ENCODE data around the gene WDSUB1. TPM values are rescaled to one million over a fixed set of nuclear protein-coding genes. Genes with fewer than 3 reads are reported as not detected.

WDSUB1 gene
- total RNA-seq, 1 experiment from 2014 or later: 16.5 TPM

DNA sequence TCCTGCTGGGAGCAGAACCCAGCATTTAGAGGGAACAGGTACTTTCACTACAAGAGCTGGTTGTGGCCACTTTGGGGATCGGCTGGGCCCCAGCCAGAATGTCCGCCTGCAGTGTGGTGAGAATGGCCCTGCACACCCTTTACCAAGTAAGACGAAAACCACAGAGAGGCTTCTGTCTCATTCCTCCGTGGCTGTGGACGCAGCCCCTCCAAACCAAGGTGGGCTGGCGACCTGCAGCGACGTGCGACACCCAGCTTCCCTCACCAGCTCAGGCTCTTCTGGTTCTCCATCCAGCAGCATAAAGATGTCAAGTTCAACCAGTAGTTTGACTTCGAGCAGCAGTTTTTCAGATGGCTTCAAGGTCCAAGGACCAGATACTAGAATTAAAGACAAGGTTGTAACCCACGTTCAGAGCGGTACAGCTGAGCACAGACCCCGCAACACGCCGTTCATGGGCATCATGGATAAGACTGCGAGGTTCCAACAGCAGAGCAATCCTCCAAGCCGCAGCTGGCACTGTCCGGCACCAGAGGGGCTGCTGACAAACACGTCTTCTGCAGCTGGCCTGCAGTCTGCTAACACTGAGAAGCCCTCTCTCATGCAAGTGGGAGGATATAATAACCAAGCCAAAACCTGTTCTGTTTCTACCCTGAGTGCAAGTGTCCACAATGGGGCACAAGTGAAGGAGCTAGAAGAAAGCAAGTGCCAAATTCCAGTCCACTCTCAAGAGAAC is 56.2 kb downstream of the WDSUB1 start:
- H3K4me1 Mint-ChIP-seq (ENCODE audit: low read depth, unreplicated experiment): no peaks in the 10 kb centered on the region
- H3K4me3 Mint-ChIP-seq (ENCODE audit: unreplicated experiment): no peak overlapping the region
- no peaks in the 10 kb centered on the region for H3K9me3 Mint-ChIP-seq (ENCODE audit: unreplicated experiment)
- BruUV-seq (replicated peaks): no TSS peak
- H3K9me3 ChIP-seq: no peaks in the 10 kb centered on the region
- TF ChIP-seq, protein P1, sequence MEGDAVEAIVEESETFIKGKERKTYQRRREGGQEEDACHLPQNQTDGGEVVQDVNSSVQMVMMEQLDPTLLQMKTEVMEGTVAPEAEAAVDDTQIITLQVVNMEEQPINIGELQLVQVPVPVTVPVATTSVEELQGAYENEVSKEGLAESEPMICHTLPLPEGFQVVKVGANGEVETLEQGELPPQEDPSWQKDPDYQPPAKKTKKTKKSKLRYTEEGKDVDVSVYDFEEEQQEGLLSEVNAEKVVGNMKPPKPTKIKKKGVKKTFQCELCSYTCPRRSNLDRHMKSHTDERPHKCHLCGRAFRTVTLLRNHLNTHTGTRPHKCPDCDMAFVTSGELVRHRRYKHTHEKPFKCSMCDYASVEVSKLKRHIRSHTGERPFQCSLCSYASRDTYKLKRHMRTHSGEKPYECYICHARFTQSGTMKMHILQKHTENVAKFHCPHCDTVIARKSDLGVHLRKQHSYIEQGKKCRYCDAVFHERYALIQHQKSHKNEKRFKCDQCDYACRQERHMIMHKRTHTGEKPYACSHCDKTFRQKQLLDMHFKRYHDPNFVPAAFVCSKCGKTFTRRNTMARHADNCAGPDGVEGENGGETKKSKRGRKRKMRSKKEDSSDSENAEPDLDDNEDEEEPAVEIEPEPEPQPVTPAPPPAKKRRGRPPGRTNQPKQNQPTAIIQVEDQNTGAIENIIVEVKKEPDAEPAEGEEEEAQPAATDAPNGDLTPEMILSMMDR (IDR thresholded peaks at IDR 0.05; ENCODE audit: insufficient read depth in 1 of 2, low read depth in 1 of 2, low read length in 1 of 2, severe bottlenecking in 1 of 2, unreplicated experiment in 1 of 2): no peak
- peaks cover 62% of the 10 kb centered on the region for H3K36me3 Mint-ChIP-seq (ENCODE audit: insufficient read depth, unreplicated experiment)
- H3K4me3 ChIP-seq (ENCODE audit: low read depth, low read length): no peak overlapping the region
- H3K27ac Mint-ChIP-seq (ENCODE audit: unreplicated experiment): no peak overlapping the region
- POLR2A ChIA-PET: no interaction called here
- H3K27me3 ChIP-seq (replicated peaks; ENCODE audit: control insufficient read depth, insufficient read depth, low read length): no peaks in the 10 kb centered on the region
- H3K36me3 ChIP-seq (ENCODE audit: control insufficient read depth, insufficient read depth, low read length): peaks cover 3% of the 10 kb centered on the region; the same call in 1 of the 2 replicates
- CTCF ChIA-PET: no interaction called here
- intact Hi-C loops (cut with micrococcal nuclease; ENCODE audit: unreplicated experiment): no loop called here
- no peaks in the 10 kb centered on the region for H3K4me1 ChIP-seq
- no peaks in the 10 kb centered on the region for H3K27me3 Mint-ChIP-seq (ENCODE audit: insufficient read depth, unreplicated experiment)
- DNase-seq: no peak

DNA sequence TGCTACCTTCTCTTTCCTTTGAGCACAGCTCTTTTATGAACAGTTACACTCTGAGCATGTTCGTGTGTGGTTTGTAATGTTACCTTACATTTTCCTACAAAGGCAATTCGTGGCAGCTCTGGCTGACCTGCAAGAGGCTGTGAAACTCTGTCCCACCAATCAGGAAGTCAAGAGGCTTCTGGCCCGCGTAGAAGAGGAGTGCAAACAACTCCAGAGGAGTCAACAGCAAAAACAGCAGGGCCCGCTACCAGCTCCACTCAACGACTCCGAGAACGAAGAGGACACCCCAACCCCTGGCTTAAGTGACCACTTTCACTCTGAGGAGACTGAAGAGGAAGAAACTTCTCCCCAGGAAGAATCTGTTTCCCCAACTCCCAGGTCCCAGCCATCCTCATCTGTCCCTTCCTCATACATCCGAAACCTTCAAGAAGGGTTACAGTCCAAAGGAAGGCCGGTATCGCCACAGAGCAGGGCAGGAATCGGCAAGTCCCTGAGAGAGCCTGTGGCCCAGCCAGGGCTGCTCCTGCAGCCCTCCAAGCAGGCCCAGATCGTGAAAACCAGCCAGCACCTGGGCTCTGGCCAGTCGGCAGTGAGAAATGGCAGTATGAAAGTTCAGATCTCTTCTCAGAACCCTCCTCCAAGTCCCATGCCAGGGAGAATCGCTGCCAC is 56.9 kb downstream of the WDSUB1 start:
- no peaks in the 10 kb centered on the region for H3K4me1 ChIP-seq
- intact Hi-C loops (cut with micrococcal nuclease; ENCODE audit: unreplicated experiment): no loop called here
- H3K9me3 Mint-ChIP-seq (ENCODE audit: unreplicated experiment): no peaks in the 10 kb centered on the region
- H3K36me3 Mint-ChIP-seq (ENCODE audit: insufficient read depth, unreplicated experiment): peaks cover 55% of the 10 kb centered on the region
- no peaks in the 10 kb centered on the region for H3K9me3 ChIP-seq
- ChIA-PET POLR2A (no interaction called here), CTCF (no interaction called here)
- H3K27ac Mint-ChIP-seq (ENCODE audit: unreplicated experiment): no peak overlapping the region
- H3K4me3 ChIP-seq (ENCODE audit: low read depth, low read length): no peak overlapping the region
- no peaks in the 10 kb centered on the region for H3K27me3 ChIP-seq (replicated peaks; ENCODE audit: control insufficient read depth, insufficient read depth, low read length)
- TF ChIP-seq, protein P1 (IDR thresholded peaks at IDR 0.05; ENCODE audit: insufficient read depth in 1 of 2, low read depth in 1 of 2, low read length in 1 of 2, severe bottlenecking in 1 of 2, unreplicated experiment in 1 of 2): no peak
- H3K36me3 ChIP-seq (ENCODE audit: control insufficient read depth, insufficient read depth, low read length): peaks cover 3% of the 10 kb centered on the region; the same call in 1 of the 2 replicates
- H3K27me3 Mint-ChIP-seq (ENCODE audit: insufficient read depth, unreplicated experiment): no peaks in the 10 kb centered on the region
- H3K4me1 Mint-ChIP-seq (ENCODE audit: low read depth, unreplicated experiment): no peaks in the 10 kb centered on the region
- no peak for DNase-seq
- BruUV-seq (replicated peaks): no TSS peak
- no peak overlapping the region for H3K4me3 Mint-ChIP-seq (ENCODE audit: unreplicated experiment)

GRCh38 chr2:159228081-159228581 is 58.4 kb downstream of the WDSUB1 start:
- POLR2A ChIA-PET: no interaction called here
- Mint-ChIP-seq H3K4me1 (ENCODE audit: low read depth, unreplicated experiment) (no peaks in the 10 kb centered on the region), H3K27me3 (ENCODE audit: insufficient read depth, unreplicated experiment) (no peaks in the 10 kb centered on the region), H3K4me3 (ENCODE audit: unreplicated experiment) (no peak overlapping the region), H3K36me3 (ENCODE audit: insufficient read depth, unreplicated experiment) (peaks cover 42% of the 10 kb centered on the region), H3K27ac (ENCODE audit: unreplicated experiment) (no peak overlapping the region), H3K9me3 (ENCODE audit: unreplicated experiment) (no peaks in the 10 kb centered on the region)
- Histone ChIP-seq H3K27me3 (replicated peaks; ENCODE audit: control insufficient read depth, insufficient read depth, low read length) (no peaks in the 10 kb centered on the region), H3K9me3 (no peaks in the 10 kb centered on the region), H3K36me3 (ENCODE audit: control insufficient read depth, insufficient read depth, low read length) (peaks cover 3% of the 10 kb centered on the region; the same call in 1 of the 2 replicates), H3K4me3 (ENCODE audit: low read depth, low read length) (no peak overlapping the region), H3K4me1 (no peaks in the 10 kb centered on the region)
- DNase-seq: no peak
- BruUV-seq (replicated peaks): no TSS peak
- TF ChIP-seq, protein P1 (IDR thresholded peaks at IDR 0.05; ENCODE audit: insufficient read depth in 1 of 2, low read depth in 1 of 2, low read length in 1 of 2, severe bottlenecking in 1 of 2, unreplicated experiment in 1 of 2): no peak
- CTCF ChIA-PET: no interaction called here
- intact Hi-C loops (cut with micrococcal nuclease; ENCODE audit: unreplicated experiment): no loop called here

Measured in Caco-2 (cell line).